Stimulated activated CD8-positive, alpha-beta memory T cell treated with anti-CD3 and anti-CD28 coated beads, Interleukin-15, amount 100 ng/mL, for 4 hours (primary cell): ENCODE measurements around the gene OSER1.

Source experiments
- DNase-seq, 2 donors: peaks; one replicate each; pipeline ENCODE4 v3.0.0-alpha.2; 2020; ENCODE audit warnings: low read depth in 2 of 2

OSER1 gene

DNA sequence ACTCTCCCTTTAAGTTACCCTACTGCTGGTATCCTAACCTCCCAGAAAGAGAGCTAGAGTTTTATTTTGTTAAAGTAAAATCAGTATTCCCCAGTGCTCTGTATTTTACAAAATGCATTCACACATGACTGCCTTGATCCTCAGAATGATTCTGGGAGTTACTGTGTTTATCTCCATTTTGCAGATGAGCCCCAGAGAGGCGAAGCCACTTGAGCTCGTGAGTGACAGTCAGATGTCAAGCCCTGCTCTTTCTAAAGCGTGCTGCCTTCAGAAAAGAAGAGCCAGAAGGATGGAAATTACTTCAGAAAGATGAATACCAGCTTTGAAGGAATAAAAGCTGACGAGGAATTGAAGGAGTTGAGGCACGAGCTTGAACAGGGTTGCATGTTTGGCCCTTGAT lies 14.1 kb upstream of the OSER1 start:
- DNase-seq: no peak

DNA sequence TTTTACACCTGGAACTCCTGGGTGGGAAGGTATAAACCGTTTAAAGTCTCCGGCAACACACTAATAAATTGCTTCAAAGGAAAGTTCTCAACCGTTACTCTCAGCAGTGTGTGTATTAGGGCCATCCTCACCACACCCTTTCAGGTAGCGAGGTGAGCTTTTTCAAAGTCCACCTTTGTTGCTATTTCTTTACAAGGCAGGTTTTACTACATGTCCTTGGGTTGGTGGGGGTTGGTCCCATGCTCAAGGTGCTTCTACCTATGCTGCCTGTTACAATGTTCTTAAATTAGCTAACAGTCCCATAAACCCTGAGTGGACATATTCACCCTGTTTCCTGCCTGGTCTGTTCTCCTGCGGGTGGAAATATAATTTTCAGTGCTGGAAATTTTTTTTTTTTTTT lies 13.2 kb upstream of the OSER1 start:
- DNase-seq: no peak

DNA sequence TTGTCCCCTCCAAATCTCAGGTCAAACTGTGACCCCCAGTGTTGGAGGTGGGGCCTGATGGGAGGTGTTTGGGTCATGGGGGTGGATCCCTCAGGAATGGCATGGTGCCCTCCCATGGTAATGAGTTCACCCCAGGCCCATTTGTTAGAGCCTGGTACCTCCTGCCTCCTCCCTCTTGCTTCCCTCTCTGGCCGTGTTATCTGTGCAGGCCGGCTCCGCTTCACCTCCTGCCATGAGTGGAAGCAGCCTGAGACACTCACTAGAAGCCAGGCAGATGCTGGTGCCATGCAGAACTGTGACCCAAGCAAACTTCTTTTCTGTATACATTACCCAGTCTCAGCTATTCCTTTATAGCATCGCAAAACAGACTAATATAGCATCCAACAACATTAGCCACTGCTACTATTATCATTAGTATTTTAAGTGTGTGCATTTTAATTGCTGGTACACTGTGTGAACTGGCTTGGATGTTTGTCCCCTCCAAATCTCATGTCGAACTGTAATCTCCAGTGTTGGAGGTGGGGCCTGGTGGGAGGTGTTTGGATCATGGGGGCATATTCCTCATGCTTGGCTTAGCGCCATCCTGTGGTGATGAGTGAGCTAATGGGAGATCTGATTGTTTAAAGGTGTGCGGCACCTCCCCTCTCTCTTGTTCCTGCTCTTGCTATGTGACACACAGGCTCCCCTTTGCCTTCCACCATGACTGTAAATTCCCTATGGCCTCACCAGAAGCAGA lies 12.2 kb upstream of the OSER1 start:
- no peak for DNase-seq

DNA sequence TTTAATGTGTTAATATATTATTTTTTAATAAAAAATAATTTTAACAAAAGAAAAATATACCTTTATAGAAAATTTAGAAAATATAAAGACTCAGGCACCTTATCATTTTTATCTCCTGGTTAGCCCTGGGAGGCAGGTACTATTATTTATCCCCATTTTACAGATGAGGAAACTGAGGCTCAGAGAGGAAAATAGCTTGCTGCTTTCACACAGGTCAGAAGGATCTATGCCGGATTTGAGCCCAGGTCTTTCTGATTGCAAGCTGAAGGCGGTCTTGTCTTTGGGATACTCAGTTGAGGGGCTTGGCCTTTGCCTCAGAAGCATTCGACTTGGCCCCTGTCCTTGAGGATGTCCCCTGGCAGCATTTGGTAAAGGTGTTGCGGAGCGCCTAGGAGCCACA lies 11.5 kb upstream of the OSER1 start:
- no peak for DNase-seq

DNA sequence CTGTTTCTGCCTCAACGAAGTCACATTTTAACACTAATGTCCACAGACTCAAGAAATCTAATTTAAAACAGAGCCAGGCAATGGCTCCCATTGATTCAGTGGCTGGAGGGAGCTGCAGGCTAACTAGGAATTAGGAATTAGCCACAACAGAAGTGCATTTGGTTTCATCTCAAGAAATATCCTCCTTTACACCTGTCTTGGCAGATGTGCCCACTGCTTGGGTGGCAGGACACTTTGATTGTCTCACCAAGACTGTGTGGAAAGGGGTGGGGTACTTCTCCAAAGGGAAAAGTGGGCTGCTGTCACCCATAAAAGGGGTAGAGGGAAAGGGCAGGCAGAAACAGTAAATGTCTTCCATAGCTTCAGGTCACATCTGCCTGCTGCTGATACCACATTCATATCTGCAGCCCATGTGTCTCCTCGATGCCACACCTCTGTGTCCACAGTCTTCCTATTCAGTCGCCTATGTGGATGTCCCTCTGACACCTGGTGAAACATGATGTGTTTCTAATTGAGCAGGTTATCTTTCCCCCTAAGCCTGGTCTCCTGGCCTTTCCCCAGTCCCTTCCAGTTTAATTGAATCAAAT lies 10.9 kb upstream of the OSER1 start:
- no peak for DNase-seq

DNA sequence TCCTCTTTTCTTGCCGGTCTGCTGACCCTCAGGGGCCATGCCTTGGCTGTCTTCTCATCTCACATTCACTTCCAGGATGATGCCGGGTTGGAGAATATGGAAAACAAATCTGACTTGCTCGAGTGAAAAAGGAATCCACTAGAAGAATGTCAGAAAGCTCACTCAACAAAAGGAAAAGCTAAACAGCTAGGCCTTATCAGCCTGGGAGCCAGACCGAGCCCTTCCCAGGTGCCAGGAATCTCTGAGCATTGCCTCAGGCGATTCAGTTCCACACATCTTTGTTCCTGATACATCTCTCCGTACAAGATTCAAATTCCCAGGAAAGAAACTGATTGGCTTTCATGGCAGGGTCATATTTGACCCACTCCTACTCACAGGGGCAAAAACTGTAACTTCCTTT lies 9.2 kb upstream of the OSER1 start:
- DNase-seq: no peak

DNA sequence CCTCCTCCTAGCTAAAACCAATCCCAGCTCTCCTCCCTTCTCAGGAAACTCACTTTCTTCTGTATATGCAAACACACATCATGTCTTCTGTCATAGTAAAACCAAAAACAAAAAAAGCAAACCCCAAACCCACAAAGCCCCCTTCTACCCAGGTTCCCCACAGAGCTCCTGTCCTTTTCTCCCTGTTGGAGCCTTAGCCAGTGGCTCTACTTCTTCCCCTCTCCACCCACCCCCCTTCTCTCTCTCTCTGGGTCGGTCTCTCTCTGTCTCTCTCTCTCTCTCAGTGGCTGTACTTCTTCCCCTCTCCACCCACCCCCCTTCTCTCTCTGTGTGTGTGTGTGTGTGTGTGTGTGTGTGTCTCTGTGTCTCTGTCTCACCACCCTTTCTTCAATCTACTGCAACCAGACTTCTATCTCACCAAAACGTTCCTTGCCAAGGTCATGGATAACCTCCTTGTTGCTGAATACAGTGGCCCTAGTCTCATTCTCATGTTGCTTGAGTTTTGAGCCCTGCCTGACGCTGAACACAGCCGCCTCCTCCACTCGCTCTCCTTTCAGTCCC lies 8.7 kb upstream of the OSER1 start:
- DNase-seq: no peak

DNA sequence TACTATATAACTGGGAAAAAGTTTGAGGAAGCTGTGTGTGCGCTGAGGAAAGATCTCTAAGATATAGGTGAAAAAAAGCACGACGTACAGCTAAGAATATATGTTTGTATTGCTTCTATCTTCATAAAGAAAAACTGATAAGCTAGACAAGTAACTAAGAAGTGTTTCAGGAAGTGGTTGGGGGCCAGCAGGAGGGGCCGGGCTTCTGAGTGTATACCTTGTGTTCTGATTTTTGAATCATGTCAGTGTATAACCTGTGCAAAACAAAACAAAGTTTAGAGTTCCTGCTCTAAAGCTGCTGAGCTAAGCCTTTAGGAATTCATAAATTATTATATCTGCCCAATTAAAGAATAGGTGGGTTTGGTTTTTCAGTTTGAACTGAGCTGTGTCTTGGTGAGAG lies 7.9 kb upstream of the OSER1 start:
- DNase-seq: no peak

DNA sequence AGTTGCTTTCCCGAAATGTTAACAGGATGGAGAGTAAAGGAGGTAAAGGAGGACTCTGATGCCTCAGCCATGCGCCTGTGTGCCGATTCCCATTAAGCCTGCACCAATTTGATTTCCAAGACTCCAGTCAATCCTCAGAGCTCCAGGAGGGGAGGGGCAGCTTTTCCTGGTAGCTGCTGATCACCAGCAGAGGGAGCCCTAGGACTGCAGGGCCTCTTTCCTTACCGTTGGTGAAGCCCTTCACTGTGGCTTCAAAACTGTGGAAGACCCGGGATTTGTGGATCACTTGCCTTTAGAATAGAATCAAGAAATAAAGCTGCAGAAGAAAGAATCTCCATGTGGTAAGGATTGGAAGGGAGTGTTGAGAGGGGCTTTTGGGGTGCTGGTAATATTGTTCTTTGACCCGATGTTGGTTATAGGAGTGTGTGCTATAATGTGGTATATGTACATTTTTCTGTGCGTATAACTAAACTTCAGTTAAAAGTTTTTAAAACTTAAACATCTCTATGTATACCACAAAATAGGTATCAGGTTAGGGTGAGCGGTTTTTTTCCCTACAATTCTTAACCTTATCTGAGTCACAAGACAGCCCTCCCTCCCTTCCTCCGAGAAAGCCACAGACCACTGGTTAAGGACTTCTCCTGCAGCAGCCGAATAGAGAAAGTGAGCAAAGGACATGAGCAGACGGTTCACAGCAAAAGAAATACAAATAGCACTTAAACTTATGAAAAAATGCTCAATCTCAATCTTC lies 6.9 kb upstream of the OSER1 start:
- DNase-seq: no peak

DNA sequence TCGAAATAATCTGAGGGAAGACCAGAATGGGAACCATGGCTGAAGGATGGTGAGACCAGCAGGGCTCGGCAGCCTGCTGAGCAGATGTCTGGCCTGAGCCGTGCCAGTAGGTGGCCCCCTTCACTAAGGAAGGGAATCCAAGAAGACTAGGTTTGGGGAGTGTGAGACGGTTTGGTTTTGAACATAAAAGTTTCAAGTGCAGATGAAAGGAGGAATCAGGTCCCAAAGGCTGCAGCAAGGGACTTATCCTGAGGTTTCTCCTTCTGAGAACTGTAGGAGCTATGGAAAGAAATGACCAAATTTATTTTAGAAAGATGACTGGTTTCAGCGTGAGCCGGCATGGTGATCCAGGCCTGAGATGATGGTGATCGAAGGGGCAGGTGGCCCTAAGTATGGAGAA lies 4.6 kb upstream of the OSER1 start:
- peak; percentile 38 to 48 for DNase-seq

DNA sequence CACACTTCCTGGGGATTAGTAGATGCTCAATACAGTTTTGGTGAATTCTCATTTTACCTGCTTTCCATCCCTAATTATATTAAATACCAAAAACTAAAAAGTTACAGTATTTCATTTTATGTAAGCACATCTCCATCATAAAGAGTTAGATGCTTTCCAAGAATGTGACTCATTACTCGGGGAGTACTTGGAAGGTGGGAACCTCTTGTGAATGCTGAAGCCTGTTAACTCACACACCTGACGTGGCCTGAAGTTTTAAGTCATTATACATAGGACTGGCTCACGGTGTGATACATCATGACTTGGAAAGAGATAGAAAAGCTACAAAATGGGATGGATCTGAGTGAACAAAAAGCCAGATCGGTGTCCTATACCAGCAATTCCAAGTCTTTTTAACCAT lies 2.2 kb upstream of the OSER1 start:
- DNase-seq: no peak

DNA sequence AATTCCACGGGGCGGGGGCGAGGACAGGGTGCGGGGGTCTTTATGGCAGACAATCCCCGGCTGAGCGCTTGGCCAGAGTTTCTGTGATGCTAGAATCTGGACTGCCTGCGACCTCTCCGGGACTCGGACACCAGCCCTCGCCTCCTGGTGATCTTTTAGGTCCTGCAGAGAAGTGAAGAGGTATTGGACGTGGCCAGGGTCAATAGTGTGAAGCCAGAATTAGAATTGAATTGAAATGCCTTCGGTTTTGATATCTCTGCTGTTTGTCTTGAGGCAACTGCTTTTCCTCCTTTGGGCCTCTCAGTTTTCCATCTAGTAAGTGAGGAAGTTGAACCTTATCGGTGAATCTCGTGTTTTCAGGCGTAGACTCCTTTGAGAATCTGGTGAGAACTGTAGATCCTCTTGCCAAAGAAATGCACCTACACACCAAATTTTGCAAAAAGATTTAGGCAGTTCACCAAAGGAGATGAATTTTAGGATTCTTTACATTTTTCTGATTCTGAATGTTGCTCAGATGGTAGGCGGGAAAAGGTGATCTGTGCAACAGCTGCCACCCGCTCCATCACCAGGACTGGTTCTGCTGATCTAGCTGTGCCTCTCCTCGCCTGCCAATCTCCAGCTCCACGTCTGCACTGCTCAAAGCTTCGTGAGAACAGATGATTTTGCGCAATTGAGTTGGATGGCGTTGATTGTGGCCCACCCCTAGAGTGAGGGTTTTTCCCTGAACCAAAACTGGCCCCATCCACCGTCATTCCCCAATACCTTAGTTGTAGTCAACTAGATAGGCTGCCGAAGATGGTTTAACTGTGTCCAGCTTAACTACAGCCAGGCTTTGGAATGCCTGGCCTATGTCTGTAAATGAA lies 837 bp upstream of the OSER1 start:
- DNase-seq: no peak

DNA sequence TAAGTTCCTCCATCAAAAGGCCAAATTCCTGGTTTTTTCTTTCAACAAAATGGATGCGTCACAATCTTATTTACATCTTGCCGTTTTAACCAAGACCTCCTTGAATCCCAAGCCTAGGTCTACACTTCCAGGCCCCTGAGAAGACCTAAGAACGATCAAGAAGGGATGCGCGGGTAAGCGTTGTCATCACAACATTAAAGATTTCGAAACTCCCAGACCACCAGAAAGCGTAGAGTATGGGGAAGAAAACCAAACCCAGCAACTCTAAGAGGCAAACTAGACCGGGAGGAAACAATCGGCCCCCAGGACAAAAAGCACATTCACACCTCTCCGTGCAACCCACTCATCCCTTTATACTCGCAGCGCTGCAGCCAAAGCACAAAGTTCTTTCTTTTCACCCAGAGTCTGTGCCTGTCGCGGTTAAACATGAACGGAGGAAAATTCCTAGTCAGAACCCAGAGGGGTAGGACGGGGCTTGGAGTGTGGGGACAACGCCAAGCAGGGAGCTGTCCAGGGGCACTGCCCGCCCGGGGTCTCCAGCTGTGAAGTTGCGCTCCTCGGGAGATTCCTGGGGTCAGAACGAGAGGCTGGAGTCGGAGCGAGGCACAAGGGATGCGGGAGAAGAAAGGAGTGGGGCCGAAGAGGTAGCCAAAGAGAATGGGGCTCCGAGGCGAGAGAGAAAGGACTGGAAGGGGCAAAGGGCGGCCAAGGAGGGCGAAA lies 725 bp downstream of the OSER1 start:
- no peak for DNase-seq

DNA sequence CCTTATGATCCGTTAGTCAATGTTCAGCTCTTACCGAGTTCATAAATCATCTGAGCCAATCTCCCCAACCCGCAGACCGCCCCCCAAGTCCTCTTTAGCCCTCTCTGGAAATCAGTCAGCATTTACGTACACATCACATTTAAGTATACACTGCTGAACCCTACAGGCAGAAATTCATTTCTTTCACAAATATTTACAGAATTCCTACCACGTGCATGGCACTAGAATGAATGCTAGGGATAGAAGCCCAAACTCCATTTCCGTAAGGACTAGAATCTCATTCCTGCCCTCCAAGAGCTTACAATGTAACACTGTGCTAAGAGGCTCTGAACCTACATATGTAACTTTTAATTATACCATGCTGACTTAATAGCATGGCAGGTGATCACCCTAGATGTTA lies 1.8 kb downstream of the OSER1 start:
- DNase-seq: no peak

DNA sequence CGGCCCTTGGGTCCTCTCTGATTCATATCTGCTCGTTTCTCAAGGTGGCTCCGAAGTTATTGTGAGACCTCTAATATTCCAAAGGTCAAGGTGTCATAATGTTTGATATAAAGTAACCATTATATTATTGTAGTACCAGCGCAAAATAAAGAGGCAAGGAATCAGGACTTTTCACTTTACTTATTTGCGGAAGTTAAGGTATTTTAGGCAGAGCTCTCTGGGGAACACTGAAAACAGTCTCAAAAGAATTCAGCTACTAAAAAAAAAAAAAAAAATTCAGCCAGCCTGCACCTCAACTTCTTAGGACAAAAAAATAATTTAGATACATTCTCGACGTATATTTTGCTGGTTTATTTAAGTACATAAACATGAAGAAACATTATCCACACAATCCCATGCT lies 2.4 kb downstream of the OSER1 start:
- no peak for DNase-seq

DNA sequence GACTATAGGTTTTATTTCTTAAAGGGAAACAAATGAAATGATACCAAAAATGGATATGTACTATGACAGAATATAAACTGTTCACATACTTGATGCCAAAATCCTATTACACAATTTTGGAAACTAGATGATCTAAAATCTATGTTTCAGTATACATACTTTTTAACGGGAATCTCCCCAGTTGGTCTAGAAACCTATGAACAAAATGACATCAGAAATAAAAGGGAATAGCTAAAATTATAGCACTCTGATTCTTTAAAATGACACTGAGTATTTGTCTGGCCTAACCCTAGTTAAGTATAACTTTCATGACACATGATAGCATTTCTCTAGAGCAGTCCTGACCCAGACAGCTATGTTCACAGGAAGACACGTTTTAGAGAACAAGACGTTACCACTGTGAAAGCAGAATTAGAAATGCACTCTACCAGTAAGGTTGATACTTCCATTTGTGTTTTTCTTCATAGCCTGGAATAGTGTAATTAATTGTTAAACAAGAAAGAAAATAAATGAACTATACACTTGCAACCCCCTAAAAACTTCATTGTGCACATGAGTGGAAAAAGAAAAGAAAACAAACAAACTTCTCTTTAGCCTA lies 3.3 kb downstream of the OSER1 start:
- DNase-seq: no peak

DNA sequence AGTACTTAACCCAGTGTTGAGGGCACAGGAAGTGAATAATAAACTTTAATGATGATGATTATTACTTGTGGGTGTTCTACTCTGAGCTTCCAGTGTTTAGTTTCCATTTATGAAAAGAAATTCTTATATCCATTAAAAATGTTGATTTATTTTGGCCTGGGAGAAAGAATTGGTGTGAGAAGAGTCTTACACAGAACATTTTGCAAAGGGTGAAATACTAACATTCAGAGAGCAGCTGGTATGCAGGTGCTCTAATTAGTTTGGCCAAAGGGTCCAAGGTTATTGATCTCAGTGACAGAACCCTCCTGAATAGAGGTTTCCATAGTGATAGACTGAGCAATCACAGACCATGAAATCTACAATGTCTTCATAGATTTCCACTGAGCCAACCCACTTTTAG lies 4.4 kb downstream of the OSER1 start:
- DNase-seq: no peak

DNA sequence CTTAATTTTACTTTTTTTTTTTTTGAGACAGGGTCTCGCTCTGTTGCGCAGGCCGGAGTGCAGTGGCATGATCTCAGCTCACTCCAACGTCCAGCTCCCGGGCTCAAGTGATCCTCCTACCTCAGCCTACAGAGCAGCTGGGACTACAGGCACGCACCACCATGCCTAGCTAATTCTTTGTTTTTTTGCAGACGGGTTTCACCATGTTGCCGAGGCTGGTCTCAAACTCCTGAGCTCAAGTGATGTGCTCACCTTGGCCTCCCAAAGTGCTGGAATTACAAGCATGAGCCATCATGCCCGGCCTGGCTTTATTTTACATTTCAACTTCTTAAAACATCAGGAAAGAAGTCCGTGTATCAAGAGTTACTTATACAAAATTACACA lies 5.7 kb downstream of the OSER1 start:
- no peak for DNase-seq

DNA sequence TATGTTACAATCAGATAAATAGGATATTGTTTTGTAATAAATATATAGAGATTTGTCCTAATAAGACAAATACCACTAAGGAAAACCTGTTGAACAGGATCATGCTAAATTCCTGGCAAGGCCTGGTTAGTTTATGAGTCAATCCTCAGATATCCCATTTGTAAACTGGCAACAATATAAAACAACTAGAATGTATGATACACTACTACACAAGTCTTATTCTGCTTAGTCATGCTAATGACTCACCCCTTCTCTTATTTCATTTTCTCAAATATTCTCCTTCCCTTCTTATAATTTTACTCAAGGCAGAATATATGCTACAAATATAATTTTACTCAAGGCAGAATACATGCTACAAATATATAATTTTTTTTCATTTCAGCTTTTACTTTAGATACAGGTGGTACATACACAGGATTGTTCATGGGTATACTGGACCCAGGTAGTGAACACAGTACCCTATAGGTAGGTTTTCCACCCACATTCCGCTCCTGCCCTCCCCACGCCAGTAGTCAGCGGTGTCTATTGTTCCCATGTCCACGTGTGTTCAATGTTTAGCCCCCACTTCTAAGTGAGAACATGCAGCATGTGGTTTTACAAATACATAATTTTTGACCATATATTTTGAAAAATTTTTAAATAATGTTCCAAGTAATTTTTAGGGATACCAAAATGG lies 6.3 kb downstream of the OSER1 start:
- DNase-seq: no peak

DNA sequence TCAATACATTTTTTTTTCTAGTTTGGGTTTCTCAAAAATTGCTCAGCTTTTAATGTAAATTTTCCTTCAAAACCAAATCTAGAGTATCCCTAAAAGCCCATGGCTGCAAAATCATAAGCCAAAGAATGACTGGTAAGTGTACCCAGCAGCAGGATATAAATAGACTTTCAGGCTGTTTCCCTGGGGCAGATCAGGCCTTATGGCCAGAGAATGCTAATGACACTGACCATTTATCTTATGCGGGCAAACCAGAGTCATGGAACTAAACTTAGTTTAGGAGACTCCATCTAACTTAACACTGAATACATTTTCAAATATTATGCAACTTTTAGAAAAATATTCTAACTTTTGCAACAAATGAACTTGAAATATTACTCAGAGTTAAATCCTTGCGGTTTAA lies 7.4 kb downstream of the OSER1 start:
- DNase-seq: no peak
